ENCODE results near the gene SAMD10. TPM values are rescaled to one million over a fixed set of nuclear protein-coding genes. Genes with fewer than 3 reads are reported as not detected.
A peak's percentile ranks its signal among the peaks of the same experiment; 100 is the strongest.

SAMD10 gene
- total RNA-seq, 1 experiment from 2014 or later: 5.7 TPM

DNA sequence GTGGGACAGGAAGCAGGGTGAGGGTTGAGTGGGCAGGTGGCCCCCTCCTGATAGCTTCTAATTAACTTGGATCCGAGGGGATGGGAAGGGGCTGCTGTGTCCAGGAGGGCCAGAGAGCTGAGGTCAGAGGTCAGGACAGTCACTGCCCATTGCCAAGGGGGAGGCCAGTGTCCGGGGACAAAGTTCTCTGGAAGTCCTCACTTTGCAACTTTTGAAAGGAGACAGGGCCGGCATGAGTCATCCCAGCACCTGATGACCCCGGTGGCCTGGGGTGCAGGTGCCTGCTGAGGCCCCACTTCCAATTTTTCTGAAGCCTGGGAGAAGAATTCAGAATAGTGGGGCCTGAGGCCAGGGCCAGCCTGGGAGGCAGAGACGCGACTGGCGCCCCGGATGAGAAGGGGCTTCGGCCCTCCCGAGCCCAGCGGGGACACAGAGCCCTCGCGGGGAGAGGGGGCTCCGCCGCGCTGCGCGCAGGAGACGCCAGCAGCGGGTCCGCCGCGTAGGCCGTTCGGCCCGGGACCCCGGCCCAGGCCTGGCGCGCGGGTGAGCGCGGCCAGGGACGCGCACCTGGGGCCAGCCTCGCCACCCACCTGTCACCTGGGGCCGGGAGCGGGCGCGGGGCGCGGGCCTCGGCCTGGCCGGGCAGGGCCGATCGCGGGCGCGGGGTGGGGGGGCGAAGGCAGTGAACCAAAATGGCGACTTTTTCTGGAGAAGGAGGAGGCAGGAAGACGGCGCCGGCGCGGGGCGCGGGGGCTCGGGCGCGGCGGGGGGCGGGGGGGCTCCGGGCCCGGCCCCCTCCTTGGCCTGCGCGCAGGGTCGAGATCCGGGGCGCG, 10.3 kb downstream of the SAMD10 start:
- Histone ChIP-seq H3K23me2 (ENCODE audit: insufficient read length, low read depth, low read length, poor library complexity, severe bottlenecking) (peaks cover 11% of the 10 kb centered on the region), H3K4me2 (ENCODE audit: insufficient read depth, insufficient read length, low read length) (peak overlapping the region; percentile 49), H4K5ac (ENCODE audit: insufficient read length, low read depth, low read length) (no peak overlapping the region), H3K18ac (ENCODE audit: insufficient read length, low read depth, low read length) (no peak overlapping the region), H2AK5ac (ENCODE audit: insufficient read length, low read length) (no peak overlapping the region), H2BK15ac (ENCODE audit: low read depth, low read length) (no peak overlapping the region), H4K91ac (ENCODE audit: insufficient read length, low read depth, low read length) (no peak overlapping the region), H3K9me3 (ENCODE audit: control insufficient read depth, low read depth, low read length) (peaks cover 32% of the 10 kb centered on the region), H3K4me1 (ENCODE audit: insufficient read depth, low read length) (no peaks in the 10 kb centered on the region; the same call in 1 of the 2 replicates), H2BK20ac (ENCODE audit: low read depth, low read length, poor library complexity, severe bottlenecking) (no peak overlapping the region), H2BK12ac (ENCODE audit: insufficient read length, low read depth, low read length) (no peak overlapping the region), H4K20me1 (ENCODE audit: control insufficient read depth, insufficient read depth, insufficient read length) (no peaks in the 10 kb centered on the region), H3K79me1 (ENCODE audit: insufficient read depth, low read depth, low read length, poor library complexity, severe bottlenecking) (no peaks in the 10 kb centered on the region), H2BK120ac (ENCODE audit: low read depth, low read length, poor library complexity, severe bottlenecking) (no peak overlapping the region), H3T11ph (ENCODE audit: low read length) (no peak overlapping the region), H3K56ac (ENCODE audit: insufficient read length, low read depth, low read length) (no peak overlapping the region), H2BK5ac (ENCODE audit: insufficient read length, low read length) (no peak overlapping the region), H3K27me3 (ENCODE audit: insufficient read depth, low read length) (no peaks in the 10 kb centered on the region; the same call in 1 of the 2 replicates), H3K23ac (ENCODE audit: insufficient read length, low read depth, low read length) (no peak overlapping the region), H3K27ac (ENCODE audit: insufficient read length, low read depth, low read length) (no peak overlapping the region), H2AFZ (ENCODE audit: low read length) (no peak overlapping the region), H4K8ac (replicated peaks; ENCODE audit: insufficient read length, low read depth, low read length) (no peak overlapping the region), H3K4ac (ENCODE audit: low read depth, low read length) (no peak overlapping the region), H3K79me2 (ENCODE audit: insufficient read depth, low read length) (no peaks in the 10 kb centered on the region), H3K14ac (ENCODE audit: insufficient read depth, low read length) (no peak overlapping the region; the same call in 1 of the 2 replicates), H3K9ac (ENCODE audit: extremely low read depth, insufficient read length, low read length) (no peak overlapping the region)
- peak; percentile 32 for DNase-seq
- H3K27me3 Mint-ChIP-seq (ENCODE audit: low read depth): peaks cover 14% of the 10 kb centered on the region
- peaks cover 7 to 34% (median 24%) of the 10 kb centered on the region in 3 experiments for H3K36me3 Mint-ChIP-seq (ENCODE audit: insufficient read depth in 1 of 3, low read depth in 3 of 3)
- peaks cover 18 to 22% of the 10 kb centered on the region in 2 experiments for H3K4me1 Mint-ChIP-seq
- no CpG with 5 or more reads among the region's 70 CpGs for WGBS (ENCODE audit: extremely low coverage, insufficient read length, low lambda C conversion rate)
- H3K9me3 Mint-ChIP-seq: peaks cover 2 to 10% of the 10 kb centered on the region in 2 experiments; a peak in 3 of 5 replicates
- peak overlapping the region in 1 of 3 experiments; percentile 92; a peak in 2 of 7 replicates for H3K27ac Mint-ChIP-seq
- peak overlapping the region; percentile 82 to 85 for H3K4me3 Mint-ChIP-seq
- TF ChIP-seq, protein P1, sequence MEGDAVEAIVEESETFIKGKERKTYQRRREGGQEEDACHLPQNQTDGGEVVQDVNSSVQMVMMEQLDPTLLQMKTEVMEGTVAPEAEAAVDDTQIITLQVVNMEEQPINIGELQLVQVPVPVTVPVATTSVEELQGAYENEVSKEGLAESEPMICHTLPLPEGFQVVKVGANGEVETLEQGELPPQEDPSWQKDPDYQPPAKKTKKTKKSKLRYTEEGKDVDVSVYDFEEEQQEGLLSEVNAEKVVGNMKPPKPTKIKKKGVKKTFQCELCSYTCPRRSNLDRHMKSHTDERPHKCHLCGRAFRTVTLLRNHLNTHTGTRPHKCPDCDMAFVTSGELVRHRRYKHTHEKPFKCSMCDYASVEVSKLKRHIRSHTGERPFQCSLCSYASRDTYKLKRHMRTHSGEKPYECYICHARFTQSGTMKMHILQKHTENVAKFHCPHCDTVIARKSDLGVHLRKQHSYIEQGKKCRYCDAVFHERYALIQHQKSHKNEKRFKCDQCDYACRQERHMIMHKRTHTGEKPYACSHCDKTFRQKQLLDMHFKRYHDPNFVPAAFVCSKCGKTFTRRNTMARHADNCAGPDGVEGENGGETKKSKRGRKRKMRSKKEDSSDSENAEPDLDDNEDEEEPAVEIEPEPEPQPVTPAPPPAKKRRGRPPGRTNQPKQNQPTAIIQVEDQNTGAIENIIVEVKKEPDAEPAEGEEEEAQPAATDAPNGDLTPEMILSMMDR (conservative IDR thresholded peaks at IDR 0.05): no peak

Measured in H9 (cell line).